Bronchial epithelial cell (primary cell): Measurements from ENCODE around the gene CILP2. TPM values are rescaled to one million over a fixed set of nuclear protein-coding genes. Genes with fewer than 3 reads are reported as not detected.

Experiments used
- DNase-seq: peaks from one replicate; pipeline ENCODE4 v3.0.0-alpha.2; 2010; ENCODE audit warnings: low read depth
- FAIRE-seq: peaks from 2 replicates; lab custom pipeline; 2011; peaks lifted over from hg19 to GRCh38; lab: Jason Lieb, UNC
- H3K27me3 ChIP-seq: 2 replicates; pipeline ENCODE4 v1.5.1; 2011; ENCODE audit warnings: low read length; ENCODE audit not compliant: control insufficient read depth, insufficient read depth
- H3K36me3 ChIP-seq: 2 replicates; pipeline ENCODE4 v1.5.1; 2011; ENCODE audit warnings: low read length; ENCODE audit not compliant: control insufficient read depth, insufficient read depth
- H3K4me3 ChIP-seq: 2 replicates; pipeline ENCODE4 v1.5.1; 2011; ENCODE audit warnings: mild to moderate bottlenecking, low read depth, low read length, control low read depth
- total RNA-seq: library from RNA; depleted of rRNA; stranded (reverse); fragments of >200 nt; gene quantifications from 2 replicates; pipeline ENCODE4 v1.2.1, GENCODE V29; 2014
- TF ChIP-seq, protein P1 (sequence below): IDR thresholded peaks from 2 replicates; pipeline ENCODE4 v1.5.1; 2011; ENCODE audit warnings: mild to moderate bottlenecking, moderate library complexity, low read length, control low read depth, inconsistent platforms; ENCODE audit not compliant: insufficient read depth, severe bottlenecking

The CILP2 gene
- total RNA-seq, 1 donor from 2014 or later = under 0.01 TPM

DNA sequence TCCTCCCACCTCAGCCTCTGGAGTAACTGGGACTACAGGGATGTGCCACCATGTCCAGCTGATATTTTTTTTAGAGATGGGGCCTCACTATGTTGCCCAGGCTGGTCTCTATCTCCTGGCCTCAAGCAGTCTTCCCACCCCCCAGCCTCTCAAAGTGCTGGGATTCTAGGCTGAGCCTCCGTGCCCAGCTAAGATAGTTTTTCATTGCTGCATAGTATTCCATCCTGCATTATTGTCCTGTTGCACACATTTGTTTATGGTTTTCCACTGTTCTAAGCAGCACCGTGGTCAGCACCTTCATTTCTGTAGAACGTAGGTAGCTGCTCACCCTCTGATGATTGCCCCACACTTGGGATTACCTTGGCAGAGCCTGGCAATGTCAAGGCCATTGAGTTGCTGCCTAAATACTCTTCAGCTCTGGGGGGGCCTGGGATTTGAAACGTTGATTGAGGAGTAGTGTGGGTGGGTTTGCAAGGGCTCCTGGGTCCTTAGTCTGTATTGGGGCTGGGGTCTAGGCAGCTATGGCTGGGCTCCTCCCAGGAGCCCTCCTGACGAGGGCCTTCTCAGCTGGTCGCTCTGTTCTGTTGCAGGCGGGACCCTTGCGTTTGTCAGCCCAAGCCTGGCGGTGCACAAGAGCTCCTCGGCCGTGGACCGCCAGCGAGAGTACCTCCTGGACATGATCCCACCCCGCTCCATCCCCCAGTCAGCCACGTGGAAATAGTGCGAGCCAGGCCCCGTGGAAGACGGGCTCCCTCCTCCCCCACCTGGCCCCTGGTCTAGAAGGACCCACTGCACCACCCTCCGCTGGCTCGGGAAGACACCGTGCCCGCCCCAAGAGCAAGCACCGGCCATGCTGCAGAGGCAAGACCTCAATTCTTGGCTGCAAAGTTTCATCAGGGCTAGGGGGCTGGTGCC, 33.1 kb upstream of the CILP2 start:
- TF ChIP-seq, protein P1, sequence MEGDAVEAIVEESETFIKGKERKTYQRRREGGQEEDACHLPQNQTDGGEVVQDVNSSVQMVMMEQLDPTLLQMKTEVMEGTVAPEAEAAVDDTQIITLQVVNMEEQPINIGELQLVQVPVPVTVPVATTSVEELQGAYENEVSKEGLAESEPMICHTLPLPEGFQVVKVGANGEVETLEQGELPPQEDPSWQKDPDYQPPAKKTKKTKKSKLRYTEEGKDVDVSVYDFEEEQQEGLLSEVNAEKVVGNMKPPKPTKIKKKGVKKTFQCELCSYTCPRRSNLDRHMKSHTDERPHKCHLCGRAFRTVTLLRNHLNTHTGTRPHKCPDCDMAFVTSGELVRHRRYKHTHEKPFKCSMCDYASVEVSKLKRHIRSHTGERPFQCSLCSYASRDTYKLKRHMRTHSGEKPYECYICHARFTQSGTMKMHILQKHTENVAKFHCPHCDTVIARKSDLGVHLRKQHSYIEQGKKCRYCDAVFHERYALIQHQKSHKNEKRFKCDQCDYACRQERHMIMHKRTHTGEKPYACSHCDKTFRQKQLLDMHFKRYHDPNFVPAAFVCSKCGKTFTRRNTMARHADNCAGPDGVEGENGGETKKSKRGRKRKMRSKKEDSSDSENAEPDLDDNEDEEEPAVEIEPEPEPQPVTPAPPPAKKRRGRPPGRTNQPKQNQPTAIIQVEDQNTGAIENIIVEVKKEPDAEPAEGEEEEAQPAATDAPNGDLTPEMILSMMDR = no peak

DNA sequence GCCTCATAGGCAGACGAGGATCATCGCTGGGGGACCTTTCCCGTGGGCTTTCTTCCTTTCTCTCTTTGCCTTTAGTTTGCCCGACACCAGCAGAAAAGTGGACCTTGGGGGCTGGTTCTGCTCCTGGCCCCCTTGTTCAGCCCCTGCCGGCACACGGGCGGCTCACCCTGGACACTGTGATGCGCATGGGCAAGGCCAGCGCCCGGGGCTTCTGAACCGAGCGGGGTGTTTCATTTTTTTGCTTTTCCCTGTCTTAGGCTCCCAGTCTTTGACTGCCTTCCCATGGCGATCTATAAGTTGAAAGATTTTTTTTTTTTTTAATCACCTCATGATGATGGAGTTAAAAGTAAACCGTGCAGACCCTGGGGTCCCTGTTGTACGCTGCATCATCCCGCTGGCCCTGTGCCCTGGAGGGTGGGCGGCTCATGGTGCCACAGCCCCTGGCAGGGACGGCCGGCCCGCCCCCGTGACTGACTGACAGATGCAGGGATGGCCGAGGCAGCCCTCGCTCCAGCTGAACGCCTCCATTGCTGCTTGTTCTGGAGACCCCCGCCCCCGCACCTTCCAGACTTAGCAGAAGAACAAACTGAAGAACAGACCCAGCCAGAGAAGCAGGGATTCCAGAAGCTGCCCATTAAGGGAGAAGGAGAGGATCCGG, 32.3 kb upstream of the CILP2 start:
- no peaks in the 10 kb centered on the region for H3K27me3 ChIP-seq
- TF ChIP-seq, protein P1 = no peak
- no peak overlapping the region for H3K4me3 ChIP-seq
- FAIRE-seq = no peak
- peaks cover 26% of the 10 kb centered on the region for H3K36me3 ChIP-seq
- DNase-seq = no peak

More for the DNA sequence above, 33.1 kb upstream of the CILP2 start:
- Histone ChIP-seq H3K36me3 (peaks cover 33% of the 10 kb centered on the region), H3K4me3 (no peak overlapping the region), H3K27me3 (no peaks in the 10 kb centered on the region)
- no peak for DNase-seq
- no peak for FAIRE-seq

DNA sequence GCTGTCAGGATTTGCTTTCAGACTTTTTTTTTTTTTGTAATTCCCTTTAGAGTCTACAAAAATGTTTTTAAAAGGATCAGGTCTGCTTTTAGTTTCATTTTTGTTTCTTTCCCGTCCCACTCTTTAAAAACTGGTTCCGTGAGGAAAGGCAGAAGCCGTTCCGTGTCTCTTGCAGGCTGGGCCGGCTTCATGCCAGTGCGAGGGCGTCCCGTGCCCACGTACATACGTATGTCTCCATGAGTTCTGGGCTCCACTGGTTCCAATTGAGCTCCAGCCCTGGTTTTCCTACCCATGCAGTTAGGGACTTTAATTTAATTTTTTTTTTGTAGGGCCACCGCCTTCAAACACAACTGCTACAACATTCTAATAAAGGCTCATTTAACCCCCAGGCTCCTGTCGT, 31.5 kb upstream of the CILP2 start:
- no peaks in the 10 kb centered on the region for H3K27me3 ChIP-seq
- TF ChIP-seq, protein P1 = no peak
- H3K36me3 ChIP-seq = peaks cover 20% of the 10 kb centered on the region
- no peak for FAIRE-seq
- DNase-seq = no peak
- H3K4me3 ChIP-seq = no peak overlapping the region

DNA sequence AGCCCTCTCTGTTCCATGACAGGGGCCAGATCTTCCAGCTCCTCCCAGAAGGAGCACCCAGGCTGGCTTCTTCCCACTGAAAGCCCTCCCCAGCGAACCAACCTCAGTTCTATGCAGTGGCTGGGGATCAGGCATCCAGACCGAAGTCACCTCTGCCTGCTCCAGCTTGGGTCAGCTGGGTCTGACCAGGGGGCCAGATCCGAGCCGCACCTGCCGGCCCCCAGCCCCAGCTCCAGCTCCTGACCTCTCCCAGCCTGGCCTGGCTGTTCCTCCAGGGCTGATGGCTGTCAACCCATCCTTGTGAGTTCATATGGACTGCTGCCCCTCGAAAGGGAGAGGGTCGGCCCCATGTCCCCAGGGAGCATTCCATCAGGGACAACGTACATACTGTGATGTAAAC, 30.7 kb upstream of the CILP2 start:
- DNase-seq (no peak), FAIRE-seq (no peak)
- Histone ChIP-seq H3K36me3 (peaks cover 16% of the 10 kb centered on the region), H3K4me3 (no peak overlapping the region), H3K27me3 (no peaks in the 10 kb centered on the region)
- TF ChIP-seq, protein P1 = no peak

DNA sequence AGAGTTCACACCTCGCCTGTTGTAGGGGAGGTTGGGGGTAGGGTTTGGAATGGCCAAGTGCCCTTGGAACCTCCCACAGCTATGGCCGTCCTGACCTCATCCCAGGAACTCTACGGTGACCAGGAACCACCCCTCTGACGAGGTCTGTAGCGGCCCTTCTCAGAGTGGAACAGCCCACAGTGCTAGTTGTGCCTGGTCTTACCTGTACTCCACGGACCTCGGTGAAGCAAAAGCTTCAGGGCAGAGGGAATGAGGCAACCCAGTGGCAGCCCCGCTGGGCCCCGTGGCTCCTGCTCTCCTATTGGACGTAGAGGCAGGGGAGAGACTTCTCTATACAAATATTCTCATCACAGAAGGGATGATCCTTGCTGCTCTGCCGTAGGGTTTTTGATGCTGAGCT, 29.8 kb upstream of the CILP2 start:
- FAIRE-seq = no peak

More for the DNA sequence above, 29.8 kb upstream of the CILP2 start:
- TF ChIP-seq, protein P1 = no peak
- no peak for DNase-seq
- H3K4me3 ChIP-seq = no peak overlapping the region
- peaks cover 10% of the 10 kb centered on the region for H3K36me3 ChIP-seq
- H3K27me3 ChIP-seq = no peaks in the 10 kb centered on the region
